ENCODE measurements around the gene STIMATE. TPM values are rescaled to one million over a fixed set of nuclear protein-coding genes. Genes with fewer than 3 reads are reported as not detected.

STIMATE gene
- total and polyA plus RNA-seq, 2 of the 4 experiments (the other 2 are of a cell fraction) = 10.6 to 17.8 TPM

DNA sequence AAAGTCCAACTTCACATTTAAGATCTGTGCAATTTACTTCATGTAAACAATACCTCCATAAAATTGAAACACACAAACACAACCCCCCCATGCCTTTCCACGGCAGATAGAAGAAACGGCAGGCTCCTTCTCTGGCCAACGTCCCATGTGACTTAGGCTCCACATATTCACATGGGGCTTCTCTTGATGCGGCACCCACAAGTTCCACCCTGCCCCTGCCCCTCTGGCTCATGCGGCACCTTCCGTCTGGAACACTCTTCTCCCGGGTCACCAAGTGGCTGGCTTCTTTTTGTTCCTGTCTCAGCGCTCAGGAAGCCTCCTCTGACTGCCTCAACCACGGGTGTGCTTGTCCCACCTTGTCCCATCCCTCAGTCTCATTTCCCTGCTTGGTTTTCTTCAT is 25.6 kb downstream of the STIMATE start:
- intact Hi-C loops (cut with micrococcal nuclease) = no loop called here
- H4K5ac ChIP-seq (ENCODE audit: low read depth, low read length) = no peak overlapping the region
- peaks cover 12 to 44% of the 10 kb centered on the region in 2 experiments for H3K79me1 ChIP-seq (ENCODE audit: low read depth in 1 of 2, low read length in 2 of 2)
- H4K8ac ChIP-seq (ENCODE audit: low read depth in 2 of 2, low read length in 2 of 2) = no peak overlapping the region; a peak in 1 of 4 replicates
- no peak overlapping the region for H2AFZ ChIP-seq (replicated peaks; ENCODE audit: low read length, poor library complexity)
- no TSS peak for BruUV-seq (replicated peaks)
- no peak for ATAC-seq (ENCODE audit: low read depth)
- no peak overlapping the region for H3K4me2 ChIP-seq (ENCODE audit: low read depth, low read length)
- peak overlapping the region; percentile 45; the same call in 1 of the 2 replicates for H4K91ac ChIP-seq (ENCODE audit: insufficient read depth, low read depth, low read length)
- H3K36me3 ChIP-seq (ENCODE audit: control insufficient read depth, insufficient read depth, low read length) = no peaks in the 10 kb centered on the region
- H2BK15ac ChIP-seq (ENCODE audit: low read depth, low read length) = no peak overlapping the region
- peak overlapping the region; percentile 62; the same call in 1 of the 2 replicates for H3K14ac ChIP-seq (replicated peaks; ENCODE audit: low read depth, low read length)
- dilution Hi-C loops (cut with HindIII; ENCODE audit: low sequenced_read_pairs, unreplicated experiment) = no loop called here
- H3K9ac ChIP-seq (ENCODE audit: low read depth, low read length) = no peak overlapping the region
- H3K4ac ChIP-seq (ENCODE audit: low read depth, low read length) = peak overlapping the region; percentile 49
- no peak overlapping the region for H3K56ac ChIP-seq (ENCODE audit: extremely low read depth, insufficient read depth, low read length)
- peak overlapping the region; percentile 65; the same call in 1 of the 2 replicates for H3K23ac ChIP-seq (ENCODE audit: low read depth, low read length)
- ChIA-PET CTCF (no interaction called here), POLR2A (ENCODE audit: unreplicated experiment) (no interaction called here)
- no peaks in the 10 kb centered on the region for H3K9me3 ChIP-seq (ENCODE audit: control insufficient read depth, insufficient read depth, low read length)
- peaks cover 9% of the 10 kb centered on the region for H3K4me1 ChIP-seq (ENCODE audit: control insufficient read depth, insufficient read depth, low read length)
- H3K27ac ChIP-seq (ENCODE audit: insufficient read depth, low read length) = no peak overlapping the region
- no peak for DNase-seq
- TF ChIP-seq BHLHE40 (IDR thresholded peaks at IDR 0.05; ENCODE audit: low read depth, low read length) (no peak), MXI1 (IDR thresholded peaks at IDR 0.05; ENCODE audit: borderline replicate concordance, low read depth, low read length) (no peak), FOS (IDR thresholded peaks at IDR 0.05; ENCODE audit: low read depth, low read length) (no peak), RAD21 (IDR thresholded peaks at IDR 0.05; ENCODE audit: low read length) (no peak), RCOR1 (IDR thresholded peaks at IDR 0.05; ENCODE audit: insufficient replicate concordance, low read length) (no peak), RFX5 (IDR thresholded peaks at IDR 0.05; ENCODE audit: low read depth, low read length) (no peak), POLR2A (IDR thresholded peaks at IDR 0.05; ENCODE audit: low read depth, low read length) (no peak), CEBPB (IDR thresholded peaks at IDR 0.05; ENCODE audit: low read depth, low read length) (no peak), SMC3 (IDR thresholded peaks at IDR 0.05; ENCODE audit: low read depth, low read length) (no peak), NFE2L2 (IDR thresholded peaks at IDR 0.05; ENCODE audit: low read depth, low read length) (no peak), USF2 (IDR thresholded peaks at IDR 0.05; ENCODE audit: low read depth, low read length) (no peak), MAZ (IDR thresholded peaks at IDR 0.05; ENCODE audit: borderline replicate concordance, low read depth, low read length) (no peak), MAFK (IDR thresholded peaks at IDR 0.05; ENCODE audit: low read depth, low read length) (no peak)
- TF ChIP-seq, protein P1, sequence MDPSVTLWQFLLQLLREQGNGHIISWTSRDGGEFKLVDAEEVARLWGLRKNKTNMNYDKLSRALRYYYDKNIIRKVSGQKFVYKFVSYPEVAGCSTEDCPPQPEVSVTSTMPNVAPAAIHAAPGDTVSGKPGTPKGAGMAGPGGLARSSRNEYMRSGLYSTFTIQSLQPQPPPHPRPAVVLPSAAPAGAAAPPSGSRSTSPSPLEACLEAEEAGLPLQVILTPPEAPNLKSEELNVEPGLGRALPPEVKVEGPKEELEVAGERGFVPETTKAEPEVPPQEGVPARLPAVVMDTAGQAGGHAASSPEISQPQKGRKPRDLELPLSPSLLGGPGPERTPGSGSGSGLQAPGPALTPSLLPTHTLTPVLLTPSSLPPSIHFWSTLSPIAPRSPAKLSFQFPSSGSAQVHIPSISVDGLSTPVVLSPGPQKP (IDR thresholded peaks at IDR 0.05; ENCODE audit: borderline replicate concordance, low read depth, low read length) = no peak
- TF ChIP-seq, protein P2, sequence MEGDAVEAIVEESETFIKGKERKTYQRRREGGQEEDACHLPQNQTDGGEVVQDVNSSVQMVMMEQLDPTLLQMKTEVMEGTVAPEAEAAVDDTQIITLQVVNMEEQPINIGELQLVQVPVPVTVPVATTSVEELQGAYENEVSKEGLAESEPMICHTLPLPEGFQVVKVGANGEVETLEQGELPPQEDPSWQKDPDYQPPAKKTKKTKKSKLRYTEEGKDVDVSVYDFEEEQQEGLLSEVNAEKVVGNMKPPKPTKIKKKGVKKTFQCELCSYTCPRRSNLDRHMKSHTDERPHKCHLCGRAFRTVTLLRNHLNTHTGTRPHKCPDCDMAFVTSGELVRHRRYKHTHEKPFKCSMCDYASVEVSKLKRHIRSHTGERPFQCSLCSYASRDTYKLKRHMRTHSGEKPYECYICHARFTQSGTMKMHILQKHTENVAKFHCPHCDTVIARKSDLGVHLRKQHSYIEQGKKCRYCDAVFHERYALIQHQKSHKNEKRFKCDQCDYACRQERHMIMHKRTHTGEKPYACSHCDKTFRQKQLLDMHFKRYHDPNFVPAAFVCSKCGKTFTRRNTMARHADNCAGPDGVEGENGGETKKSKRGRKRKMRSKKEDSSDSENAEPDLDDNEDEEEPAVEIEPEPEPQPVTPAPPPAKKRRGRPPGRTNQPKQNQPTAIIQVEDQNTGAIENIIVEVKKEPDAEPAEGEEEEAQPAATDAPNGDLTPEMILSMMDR (conservative IDR thresholded peaks at IDR 0.05; ENCODE audit: low read depth, low read length) = no peak
- H3K27me3 ChIP-seq (ENCODE audit: control insufficient read depth, insufficient read depth, low read length) = no peaks in the 10 kb centered on the region
- H2BK120ac ChIP-seq (ENCODE audit: low read depth, low read length) = peak overlapping the region; percentile 61; the same call in 1 of the 2 replicates
- H4K20me1 ChIP-seq (ENCODE audit: insufficient read depth, low read length) = no peaks in the 10 kb centered on the region; the same call in 1 of the 2 replicates
- H2BK5ac ChIP-seq (ENCODE audit: low read depth, low read length, poor library complexity, severe bottlenecking) = no peak overlapping the region
- in situ Hi-C loops (cut with MboI; ENCODE audit: low sequenced_read_pairs) = no loop called here
- H2BK20ac ChIP-seq (ENCODE audit: low read depth, low read length) = peak overlapping the region; percentile 32; the same call in 1 of the 2 replicates
- H2AK5ac ChIP-seq (ENCODE audit: low read depth, low read length) = peak overlapping the region; percentile 21; the same call in 1 of the 2 replicates
- no peak overlapping the region for H2AK9ac ChIP-seq (replicated peaks; ENCODE audit: low read depth, low read length, poor library complexity)
- no peak overlapping the region for H3K4me3 ChIP-seq (ENCODE audit: insufficient read depth, low read depth, low read length)
- peaks cover 7% of the 10 kb centered on the region; the same call in 1 of the 2 replicates for H3K9me1 ChIP-seq (ENCODE audit: insufficient read depth, low read length)
- H3K18ac ChIP-seq (ENCODE audit: low read depth, low read length) = no peak overlapping the region
- WGBS, 2 experiments (ENCODE audit: extremely low coverage in 2 of 2, insufficient read length in 1 of 2) = 71% methylated on average over 9 of the region's 9 CpGs; no CpG with 5 or more reads in 1 of the 2 experiments

All from IMR-90 (cell line).